ENCODE results near the gene WDR44.
"Not testable (repeated sequence)": the region's sequence is repeated elsewhere in the genome, so short reads cannot be mapped to it uniquely, and the experiment has no call there.

WDR44 gene

DNA sequence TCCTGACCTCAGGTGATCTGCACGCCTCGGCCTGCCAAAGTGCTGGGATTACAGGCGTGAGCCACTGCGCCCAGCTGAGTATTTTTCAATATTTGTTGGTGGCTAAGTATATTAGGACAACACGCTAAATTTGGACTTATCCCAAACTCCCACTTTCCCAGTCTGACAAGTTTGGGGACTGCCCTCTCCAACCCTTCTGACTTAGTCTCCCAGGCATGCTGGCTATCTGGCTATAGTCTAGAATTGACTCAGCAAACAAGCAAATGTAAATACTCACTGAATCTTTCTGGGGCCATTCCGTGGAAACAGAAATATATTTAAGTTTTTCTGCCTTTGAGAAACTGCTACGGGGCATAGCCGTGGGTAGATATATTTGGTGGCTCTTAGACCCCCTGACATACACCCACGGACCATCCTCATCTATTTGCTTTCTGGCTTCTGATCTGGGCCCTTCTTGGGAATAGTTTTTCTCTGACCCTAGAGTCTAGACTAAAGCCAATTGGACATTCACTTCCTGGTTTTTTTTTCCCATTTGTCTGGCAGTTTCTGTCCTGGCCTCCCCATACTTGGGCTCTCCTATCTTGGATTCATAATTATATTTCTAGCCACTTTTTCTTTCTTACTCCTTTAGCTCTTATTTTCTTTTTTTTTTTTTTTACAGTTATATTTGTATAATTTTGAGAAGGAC, 138.5 kb downstream of the WDR44 start:
- H3K27me3 ChIP-seq (ENCODE audit: insufficient read depth, low read length) = no peaks in the 10 kb centered on the region
- H2BK12ac ChIP-seq (ENCODE audit: low read length) = no peak overlapping the region
- no peak overlapping the region for H3K4me3 ChIP-seq (ENCODE audit: low read depth, low read length)
- H2BK120ac ChIP-seq (ENCODE audit: insufficient read depth, low read length, poor library complexity) = no peak overlapping the region
- H2AFZ ChIP-seq (ENCODE audit: insufficient read depth, low read length, poor library complexity) = no peak overlapping the region
- H4K91ac ChIP-seq (ENCODE audit: low read depth, low read length) = no peak overlapping the region
- no peak overlapping the region for H3K9ac ChIP-seq (ENCODE audit: low read length)
- WGBS (ENCODE audit: extremely low coverage, insufficient coverage, insufficient read length) = no CpG with 5 or more reads among the region's 9 CpGs
- peak; percentile 17 to 63 for DNase-seq
- H4K12ac ChIP-seq (ENCODE audit: low read depth, low read length) = no peak overlapping the region
- peak overlapping the region; percentile 19 for H4K8ac ChIP-seq (ENCODE audit: low read depth, low read length)
- H3K4ac ChIP-seq (ENCODE audit: low read depth, low read length) = no peak overlapping the region
- no peak overlapping the region for H3K4me2 ChIP-seq (ENCODE audit: low read length)
- H3K9me3 ChIP-seq (ENCODE audit: insufficient read depth, low read depth, low read length) = no peaks in the 10 kb centered on the region
- no peak overlapping the region for H3K14ac ChIP-seq (ENCODE audit: low read length)
- no peak overlapping the region for H2BK5ac ChIP-seq (ENCODE audit: low read depth, low read length, poor library complexity)
- H3K79me2 ChIP-seq (ENCODE audit: control insufficient read depth, insufficient read depth, low read length, poor library complexity) = no peaks in the 10 kb centered on the region
- no peak overlapping the region for H2AK5ac ChIP-seq (ENCODE audit: low read length)
- no peaks in the 10 kb centered on the region for H3K79me1 ChIP-seq (ENCODE audit: low read length)
- no peaks in the 10 kb centered on the region for H3K36me3 ChIP-seq (ENCODE audit: control insufficient read depth in 1 of 2, insufficient read depth in 2 of 2, low read length in 2 of 2)
- H3K4me1 ChIP-seq (ENCODE audit: control insufficient read depth in 1 of 2, insufficient read depth in 2 of 2, low read length in 2 of 2) = no peaks in the 10 kb centered on the region
- no peak overlapping the region for H3K18ac ChIP-seq (ENCODE audit: low read length)
- no peak overlapping the region for H3K27ac ChIP-seq (ENCODE audit: low read depth, low read length)
- no peak overlapping the region for H3K23ac ChIP-seq (ENCODE audit: low read length)

DNA sequence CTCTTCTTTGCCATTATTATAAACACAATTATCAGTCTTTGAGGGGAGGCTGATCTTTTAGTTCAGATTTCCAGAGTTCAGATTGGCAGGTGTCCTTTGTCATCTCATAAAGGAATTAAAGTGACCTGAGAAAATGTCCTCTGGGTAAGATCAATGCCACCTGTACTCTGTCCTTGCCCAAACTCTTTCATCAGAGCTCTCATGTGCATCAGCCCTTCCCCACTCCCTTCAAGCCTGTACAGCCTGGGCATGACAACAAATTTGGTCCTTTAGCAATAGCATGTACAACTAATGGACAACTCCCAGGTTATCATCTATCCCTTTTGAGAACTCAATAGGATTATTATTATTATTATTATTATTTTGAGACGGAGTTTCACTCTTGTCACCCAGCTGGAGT, 140.8 kb downstream of the WDR44 start:
- H3K4me1 ChIP-seq (ENCODE audit: control insufficient read depth in 1 of 2, insufficient read depth in 2 of 2, low read length in 2 of 2); H2AK5ac ChIP-seq (ENCODE audit: low read length); H3K4me2 ChIP-seq (ENCODE audit: low read length); H2BK12ac ChIP-seq (ENCODE audit: low read length); H3K23ac ChIP-seq (ENCODE audit: low read length); H3K14ac ChIP-seq (ENCODE audit: low read length); H3K27ac ChIP-seq (ENCODE audit: low read depth, low read length); H3K27me3 ChIP-seq (ENCODE audit: insufficient read depth, low read length); H2BK120ac ChIP-seq (ENCODE audit: insufficient read depth, low read length, poor library complexity); H3K79me2 ChIP-seq (ENCODE audit: control insufficient read depth, insufficient read depth, low read length, poor library complexity); H4K91ac ChIP-seq (ENCODE audit: low read depth, low read length); H3K9ac ChIP-seq (ENCODE audit: low read length); DNase-seq; H3K9me3 ChIP-seq (ENCODE audit: insufficient read depth, low read depth, low read length); H4K12ac ChIP-seq (ENCODE audit: low read depth, low read length); H4K8ac ChIP-seq (ENCODE audit: low read depth, low read length); H2BK5ac ChIP-seq (ENCODE audit: low read depth, low read length, poor library complexity); H3K36me3 ChIP-seq (ENCODE audit: control insufficient read depth in 1 of 2, insufficient read depth in 2 of 2, low read length in 2 of 2); H3K79me1 ChIP-seq (ENCODE audit: low read length); H3K4ac ChIP-seq (ENCODE audit: low read depth, low read length); H3K18ac ChIP-seq (ENCODE audit: low read length); H2AFZ ChIP-seq (ENCODE audit: insufficient read depth, low read length, poor library complexity); H3K4me3 ChIP-seq (ENCODE audit: low read depth, low read length): not testable (repeated sequence)
- WGBS (ENCODE audit: extremely low coverage, insufficient coverage, insufficient read length) = no CpG with 5 or more reads among the region's 1 CpG

DNA sequence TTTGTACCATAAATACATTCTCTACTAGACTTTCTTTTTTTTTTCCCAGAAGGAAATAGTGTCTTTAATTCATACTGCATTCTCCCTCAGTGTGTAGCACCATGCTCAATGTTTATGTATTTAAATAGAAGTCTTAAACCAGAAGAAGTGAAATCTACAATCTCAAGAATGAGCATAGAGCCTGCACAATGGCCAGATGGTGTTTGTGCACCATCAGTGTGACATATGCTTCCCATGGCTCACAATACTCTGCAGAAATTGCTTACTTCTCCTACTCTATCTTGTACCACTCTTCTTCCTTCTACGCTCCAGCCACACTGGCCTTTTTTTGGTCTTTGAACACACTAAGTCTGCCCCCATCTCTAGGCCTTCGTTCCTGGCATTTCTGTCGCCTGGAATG, 147.1 kb downstream of the WDR44 start:
- Histone ChIP-seq H3K9ac (ENCODE audit: low read length) (no peak overlapping the region), H3K27me3 (ENCODE audit: insufficient read depth, low read length) (peaks cover 6% of the 10 kb centered on the region), H4K91ac (ENCODE audit: low read depth, low read length) (no peak overlapping the region), H2AFZ (ENCODE audit: insufficient read depth, low read length, poor library complexity) (no peak overlapping the region), H3K27ac (ENCODE audit: low read depth, low read length) (no peak overlapping the region), H3K23ac (ENCODE audit: low read length) (no peak overlapping the region), H3K14ac (ENCODE audit: low read length) (no peak overlapping the region), H3K4me3 (ENCODE audit: low read depth, low read length) (no peak overlapping the region), H2BK5ac (ENCODE audit: low read depth, low read length, poor library complexity) (no peak overlapping the region), H2BK120ac (ENCODE audit: insufficient read depth, low read length, poor library complexity) (no peak overlapping the region), H2AK5ac (ENCODE audit: low read length) (no peak overlapping the region), H3K9me3 (ENCODE audit: insufficient read depth, low read depth, low read length) (no peaks in the 10 kb centered on the region), H2BK12ac (ENCODE audit: low read length) (no peak overlapping the region), H3K4me2 (ENCODE audit: low read length) (no peak overlapping the region), H3K4ac (ENCODE audit: low read depth, low read length) (no peak overlapping the region), H3K79me2 (ENCODE audit: control insufficient read depth, insufficient read depth, low read length, poor library complexity) (no peaks in the 10 kb centered on the region), H4K8ac (ENCODE audit: low read depth, low read length) (no peak overlapping the region), H3K18ac (ENCODE audit: low read length) (no peak overlapping the region), H4K12ac (ENCODE audit: low read depth, low read length) (no peak overlapping the region), H3K4me1 (ENCODE audit: control insufficient read depth in 1 of 2, insufficient read depth in 2 of 2, low read length in 2 of 2) (peaks cover 0 to 6% of the 10 kb centered on the region in 2 experiments), H3K36me3 (ENCODE audit: control insufficient read depth in 1 of 2, insufficient read depth in 2 of 2, low read length in 2 of 2) (no peaks in the 10 kb centered on the region), H3K79me1 (ENCODE audit: low read length) (no peaks in the 10 kb centered on the region)
- DNase-seq = no peak
- no CpG with 5 or more reads among the region's 3 CpGs for WGBS (ENCODE audit: extremely low coverage, insufficient coverage, insufficient read length)

DNA sequence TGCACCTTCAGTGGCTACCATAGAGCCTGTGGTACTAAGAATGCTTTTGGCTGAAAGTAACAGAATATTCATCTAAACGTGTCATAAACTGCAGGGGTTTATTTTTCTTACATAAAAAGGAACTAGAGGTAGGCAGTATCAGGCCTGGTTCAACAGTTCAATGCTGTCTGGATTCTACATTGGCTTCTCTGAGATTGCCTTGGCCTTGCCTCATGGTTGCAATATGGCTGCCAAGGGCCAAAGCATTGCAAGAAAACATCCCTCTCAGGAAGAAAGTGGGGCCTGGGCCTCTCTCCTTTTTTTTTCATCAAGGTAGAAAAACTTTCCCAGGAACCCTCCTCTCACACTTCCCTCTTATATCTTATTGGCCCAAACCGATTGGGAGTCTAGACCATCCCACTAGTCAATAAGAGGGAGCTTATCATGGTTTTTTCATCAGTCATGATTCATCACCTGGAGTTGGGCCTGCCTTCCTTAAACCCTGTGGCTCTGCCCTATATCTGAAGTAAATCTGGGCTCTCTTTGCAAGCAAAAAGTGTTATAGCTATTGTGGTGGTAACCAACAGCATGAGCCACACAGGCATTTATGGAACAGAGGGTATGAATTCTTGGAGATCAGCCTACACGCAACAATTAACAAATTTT, 147.9 kb downstream of the WDR44 start:
- H3K4ac ChIP-seq (ENCODE audit: low read depth, low read length) = no peak overlapping the region
- no peak overlapping the region for H2BK5ac ChIP-seq (ENCODE audit: low read depth, low read length, poor library complexity)
- H3K27ac ChIP-seq (ENCODE audit: low read depth, low read length) = no peak overlapping the region

More for the DNA sequence above, 147.9 kb downstream of the WDR44 start:
- DNase-seq = no peak
- H3K4me1 ChIP-seq (ENCODE audit: control insufficient read depth in 1 of 2, insufficient read depth in 2 of 2, low read length in 2 of 2) = peaks cover 0 to 6% of the 10 kb centered on the region in 2 experiments
- H2BK120ac ChIP-seq (ENCODE audit: insufficient read depth, low read length, poor library complexity) = no peak overlapping the region
- H3K4me2 ChIP-seq (ENCODE audit: low read length) = no peak overlapping the region
- no peaks in the 10 kb centered on the region for H3K79me1 ChIP-seq (ENCODE audit: low read length)
- no peak overlapping the region for H2AK5ac ChIP-seq (ENCODE audit: low read length)
- no peak overlapping the region for H2AFZ ChIP-seq (ENCODE audit: insufficient read depth, low read length, poor library complexity)
- peaks cover 6% of the 10 kb centered on the region for H3K27me3 ChIP-seq (ENCODE audit: insufficient read depth, low read length)
- WGBS (ENCODE audit: extremely low coverage, insufficient coverage, insufficient read length) = no CpG with 5 or more reads among the region's 3 CpGs
- no peaks in the 10 kb centered on the region for H3K9me3 ChIP-seq (ENCODE audit: insufficient read depth, low read depth, low read length)
- H3K9ac ChIP-seq (ENCODE audit: low read length) = no peak overlapping the region
- no peaks in the 10 kb centered on the region for H3K36me3 ChIP-seq (ENCODE audit: control insufficient read depth in 1 of 2, insufficient read depth in 2 of 2, low read length in 2 of 2)
- no peak overlapping the region for H3K23ac ChIP-seq (ENCODE audit: low read length)
- no peak overlapping the region for H4K91ac ChIP-seq (ENCODE audit: low read depth, low read length)
- no peak overlapping the region for H3K14ac ChIP-seq (ENCODE audit: low read length)
- H4K8ac ChIP-seq (ENCODE audit: low read depth, low read length) = no peak overlapping the region
- H3K79me2 ChIP-seq (ENCODE audit: control insufficient read depth, insufficient read depth, low read length, poor library complexity) = no peaks in the 10 kb centered on the region
- H4K12ac ChIP-seq (ENCODE audit: low read depth, low read length) = no peak overlapping the region
- H3K18ac ChIP-seq (ENCODE audit: low read length) = no peak overlapping the region
- H3K4me3 ChIP-seq (ENCODE audit: low read depth, low read length) = no peak overlapping the region
- H2BK12ac ChIP-seq (ENCODE audit: low read length) = no peak overlapping the region
